K562 (cell line): ENCODE results near the gene TMEM143. TPM values are rescaled to one million over a fixed set of nuclear protein-coding genes. Genes with fewer than 3 reads are reported as not detected.

Experiments used
- BRF2 ChIP-seq: IDR thresholded peaks from 3 replicates; pipeline ENCODE4 v1.6.1; 2011; ENCODE audit warnings: borderline replicate concordance, mild to moderate bottlenecking; ENCODE audit not compliant: insufficient read length, insufficient read depth
- CHD1 ChIP-seq: fragments of 200-600 bp; sonication (generic); IDR thresholded peaks from one replicate; pipeline ENCODE4 v1.6.1; 2012; ENCODE audit warnings: mild to moderate bottlenecking, moderate library complexity, low read length, inconsistent platforms
- DACH1 ChIP-seq: fragments of 450-650 bp; IDR thresholded peaks from 2 replicates; pipeline ENCODE4 v1.6.1; 2018; ENCODE audit not compliant: partially characterized antibody
- DIDO1 ChIP-seq: fragments of 450-650 bp; IDR thresholded peaks from 2 replicates; pipeline ENCODE4 v1.6.1; 2016; ENCODE audit warnings: low read depth, missing biosample characterization, missing genetic modification characterization
- HNRNPUL1 ChIP-seq: fragments of 200-400 bp; formaldehyde crosslinking; IDR thresholded peaks from 2 replicates; pipeline ENCODE4 v1.6.1; 2017; ENCODE audit warnings: low read length
- NBN ChIP-seq: fragments of 450-650 bp; IDR thresholded peaks from 2 replicates; pipeline ENCODE4 v1.6.1; 2016; ENCODE audit warnings: low read depth, mild to moderate bottlenecking
- NR2F6 ChIP-seq: fragments of 450-650 bp; formaldehyde crosslinking; IDR thresholded peaks from 2 replicates; pipeline ENCODE4 v1.4.0; 2020; ENCODE audit warnings: mild to moderate bottlenecking
- PBX2 ChIP-seq, 2 experiments: IDR thresholded peaks in 1 of 2; conservative IDR thresholded peaks in 1 of 2; 2 replicates each; pipeline ENCODE4 v1.6.1; 2016; ENCODE audit warnings: low read depth in 2 of 2, mild to moderate bottlenecking in 1 of 2, missing compliant biosample characterization in 1 of 2, missing genetic modification characterization in 1 of 2, moderate library complexity in 1 of 2
- RBM17 ChIP-seq: fragments of 200-400 bp; formaldehyde crosslinking; IDR thresholded peaks from 2 replicates; pipeline ENCODE4 v1.6.1; 2017; ENCODE audit warnings: low read depth, mild to moderate bottlenecking, low read length, borderline replicate concordance
- SNRNP70 ChIP-seq: fragments of 200-400 bp; formaldehyde crosslinking; optimal IDR thresholded peaks from 2 replicates; pipeline ENCODE3; 2017; ENCODE audit warnings: low read depth, low read length
- ZNF280B ChIP-seq: fragments of 250-450 bp; sonication (Bioruptor Pico); IDR thresholded peaks from 2 replicates; pipeline ENCODE4 v1.5.1; 2021; ENCODE audit warnings: mild to moderate bottlenecking
- polyA plus RNA-seq, 8 experiments: library from polyadenylated mRNA; depleted of rRNA in 4 of 8; stranded (reverse) in 5 of 8; unstranded in 3 of 8; fragments of >200 nt; fragmentation: Nextera tagmentation in 2 of 8; fragmentation: Illumina TruSeq in 1 of 8; extraction: Ambion mirVana in 2 of 8; extraction: Trizol in 1 of 8; gene quantifications; 2 replicates each; pipeline versions ENCODE4 v1.2.1 to v1.2.3, GENCODE V29; 2011 to 2014; ENCODE audit warnings: inconsistent platforms in 1 of 8, missing spikeins in 1 of 8
- total RNA-seq, 7 experiments: library from RNA; depleted of rRNA in 6 of 7; stranded (reverse); fragments of >200 nt in 6 of 7; fragmentation: Illumina TruSeq in 2 of 7; extraction: Trizol in 2 of 7; gene quantifications; 2 replicates each; pipeline versions ENCODE4 v1.2.1 to v1.2.3, GENCODE V29; 2011 to 2021; ENCODE audit warnings: low replicate concordance in 1 of 7
- TF ChIP-seq, protein P1 (sequence below), 2 experiments: fragments of 450-650 bp; IDR thresholded peaks; 2 replicates each; pipeline ENCODE4 v1.6.1; 2018; ENCODE audit warnings: mild to moderate bottlenecking in 2 of 2, low read depth in 1 of 2; ENCODE audit not compliant: partially characterized antibody in 2 of 2
- TF ChIP-seq, protein P2 (sequence below): fragments of 250-450 bp; sonication (Bioruptor Pico); IDR thresholded peaks from 2 replicates; pipeline ENCODE4 v1.5.0; 2021
- TF ChIP-seq, protein P3 (sequence below): fragments of 200-800 bp; sonication (Bioruptor generic); IDR thresholded peaks from 2 replicates; pipeline ENCODE4 v1.6.1; 2017; ENCODE audit warnings: missing genetic modification characterization, missing compliant biosample characterization

TMEM143 gene
- total and polyA plus RNA-seq, 9 of the 15 experiments (the other 6 are each of a cell fraction or from before 2014, with no cell fraction given) = 0.66 to 8.8 (median 4.3) TPM

DNA sequence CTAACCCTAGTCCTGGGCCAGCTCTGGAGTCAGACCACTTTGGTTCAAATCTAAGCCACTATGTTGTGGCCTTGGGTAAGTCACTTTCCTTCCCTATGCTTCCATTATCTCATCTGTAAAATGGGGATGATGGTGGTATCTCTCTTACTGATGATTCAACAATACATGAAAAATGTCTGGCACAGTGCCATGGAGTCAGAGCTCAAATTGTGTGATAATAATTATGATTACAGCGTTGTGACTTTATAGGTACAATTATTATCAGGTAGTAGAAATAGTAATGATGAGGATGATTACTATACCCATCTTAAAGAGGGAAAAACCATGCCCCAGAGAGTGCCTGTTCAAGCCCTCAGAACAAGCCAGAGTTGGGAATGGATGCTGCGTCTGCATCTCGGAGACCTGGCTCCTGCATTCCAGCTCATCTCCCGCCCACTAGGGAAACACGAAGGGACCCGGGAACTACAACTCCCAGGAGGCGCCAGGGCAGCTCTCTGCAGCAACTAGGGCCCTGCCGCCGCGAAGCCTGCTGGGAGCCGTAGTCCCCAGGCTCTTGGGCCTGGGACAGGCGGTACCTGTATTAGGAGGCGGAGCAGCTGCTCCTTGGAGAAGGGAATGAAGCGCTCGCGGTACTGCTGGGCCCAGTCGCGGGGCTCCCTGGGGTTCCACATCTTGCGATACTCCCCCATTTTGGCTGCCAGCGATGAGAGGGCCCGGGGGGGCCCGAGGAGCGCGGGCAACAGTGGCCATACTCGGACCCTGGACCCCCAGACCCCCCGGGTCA, 832 bp downstream of the TMEM143 start (continued):
- TF ChIP-seq PBX2 (CRISPR knock-in tag; IDR thresholded peaks at IDR 0.05; ENCODE audit: low read depth) (no peak), PBX2 (tag; conservative IDR thresholded peaks at IDR 0.05; ENCODE audit: low read depth) (no peak), BRF2 (no peak), DACH1 (no peak), DIDO1 (no peak), SNRNP70 (no peak), ZNF280B (no peak), CHD1 (no peak), NBN (no peak), RBM17 (no peak), HNRNPUL1 (no peak), NR2F6 (CRISPR knock-in tag) (no peak)
- TF ChIP-seq, protein P1, sequence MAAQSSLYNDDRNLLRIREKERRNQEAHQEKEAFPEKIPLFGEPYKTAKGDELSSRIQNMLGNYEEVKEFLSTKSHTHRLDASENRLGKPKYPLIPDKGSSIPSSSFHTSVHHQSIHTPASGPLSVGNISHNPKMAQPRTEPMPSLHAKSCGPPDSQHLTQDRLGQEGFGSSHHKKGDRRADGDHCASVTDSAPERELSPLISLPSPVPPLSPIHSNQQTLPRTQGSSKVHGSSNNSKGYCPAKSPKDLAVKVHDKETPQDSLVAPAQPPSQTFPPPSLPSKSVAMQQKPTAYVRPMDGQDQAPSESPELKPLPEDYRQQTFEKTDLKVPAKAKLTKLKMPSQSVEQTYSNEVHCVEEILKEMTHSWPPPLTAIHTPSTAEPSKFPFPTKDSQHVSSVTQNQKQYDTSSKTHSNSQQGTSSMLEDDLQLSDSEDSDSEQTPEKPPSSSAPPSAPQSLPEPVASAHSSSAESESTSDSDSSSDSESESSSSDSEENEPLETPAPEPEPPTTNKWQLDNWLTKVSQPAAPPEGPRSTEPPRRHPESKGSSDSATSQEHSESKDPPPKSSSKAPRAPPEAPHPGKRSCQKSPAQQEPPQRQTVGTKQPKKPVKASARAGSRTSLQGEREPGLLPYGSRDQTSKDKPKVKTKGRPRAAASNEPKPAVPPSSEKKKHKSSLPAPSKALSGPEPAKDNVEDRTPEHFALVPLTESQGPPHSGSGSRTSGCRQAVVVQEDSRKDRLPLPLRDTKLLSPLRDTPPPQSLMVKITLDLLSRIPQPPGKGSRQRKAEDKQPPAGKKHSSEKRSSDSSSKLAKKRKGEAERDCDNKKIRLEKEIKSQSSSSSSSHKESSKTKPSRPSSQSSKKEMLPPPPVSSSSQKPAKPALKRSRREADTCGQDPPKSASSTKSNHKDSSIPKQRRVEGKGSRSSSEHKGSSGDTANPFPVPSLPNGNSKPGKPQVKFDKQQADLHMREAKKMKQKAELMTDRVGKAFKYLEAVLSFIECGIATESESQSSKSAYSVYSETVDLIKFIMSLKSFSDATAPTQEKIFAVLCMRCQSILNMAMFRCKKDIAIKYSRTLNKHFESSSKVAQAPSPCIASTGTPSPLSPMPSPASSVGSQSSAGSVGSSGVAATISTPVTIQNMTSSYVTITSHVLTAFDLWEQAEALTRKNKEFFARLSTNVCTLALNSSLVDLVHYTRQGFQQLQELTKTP (IDR thresholded peaks at IDR 0.05; ENCODE audit: low read depth in 1 of 2, partially characterized antibody in 2 of 2) = peak; percentile 50 to 100
- TF ChIP-seq, protein P2, sequence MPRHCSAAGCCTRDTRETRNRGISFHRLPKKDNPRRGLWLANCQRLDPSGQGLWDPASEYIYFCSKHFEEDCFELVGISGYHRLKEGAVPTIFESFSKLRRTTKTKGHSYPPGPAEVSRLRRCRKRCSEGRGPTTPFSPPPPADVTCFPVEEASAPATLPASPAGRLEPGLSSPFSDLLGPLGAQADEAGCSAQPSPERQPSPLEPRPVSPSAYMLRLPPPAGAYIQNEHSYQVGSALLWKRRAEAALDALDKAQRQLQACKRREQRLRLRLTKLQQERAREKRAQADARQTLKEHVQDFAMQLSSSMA (CRISPR knock-in tag) = no peak
- TF ChIP-seq, protein P3, sequence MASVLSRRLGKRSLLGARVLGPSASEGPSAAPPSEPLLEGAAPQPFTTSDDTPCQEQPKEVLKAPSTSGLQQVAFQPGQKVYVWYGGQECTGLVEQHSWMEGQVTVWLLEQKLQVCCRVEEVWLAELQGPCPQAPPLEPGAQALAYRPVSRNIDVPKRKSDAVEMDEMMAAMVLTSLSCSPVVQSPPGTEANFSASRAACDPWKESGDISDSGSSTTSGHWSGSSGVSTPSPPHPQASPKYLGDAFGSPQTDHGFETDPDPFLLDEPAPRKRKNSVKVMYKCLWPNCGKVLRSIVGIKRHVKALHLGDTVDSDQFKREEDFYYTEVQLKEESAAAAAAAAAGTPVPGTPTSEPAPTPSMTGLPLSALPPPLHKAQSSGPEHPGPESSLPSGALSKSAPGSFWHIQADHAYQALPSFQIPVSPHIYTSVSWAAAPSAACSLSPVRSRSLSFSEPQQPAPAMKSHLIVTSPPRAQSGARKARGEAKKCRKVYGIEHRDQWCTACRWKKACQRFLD (CRISPR knock-in tag) = peak; percentile 91; the same call in 1 of the 2 replicates
